Measurements from ENCODE around the gene OMG. TPM values are rescaled to one million over a fixed set of nuclear protein-coding genes. Genes with fewer than 3 reads are reported as not detected.
"Not testable (repeated sequence)": the region's sequence is repeated elsewhere in the genome, so short reads cannot be mapped to it uniquely, and the experiment has no call there.

The OMG gene
- total RNA-seq, 1 donor from 2014 or later = 0.62 TPM

DNA sequence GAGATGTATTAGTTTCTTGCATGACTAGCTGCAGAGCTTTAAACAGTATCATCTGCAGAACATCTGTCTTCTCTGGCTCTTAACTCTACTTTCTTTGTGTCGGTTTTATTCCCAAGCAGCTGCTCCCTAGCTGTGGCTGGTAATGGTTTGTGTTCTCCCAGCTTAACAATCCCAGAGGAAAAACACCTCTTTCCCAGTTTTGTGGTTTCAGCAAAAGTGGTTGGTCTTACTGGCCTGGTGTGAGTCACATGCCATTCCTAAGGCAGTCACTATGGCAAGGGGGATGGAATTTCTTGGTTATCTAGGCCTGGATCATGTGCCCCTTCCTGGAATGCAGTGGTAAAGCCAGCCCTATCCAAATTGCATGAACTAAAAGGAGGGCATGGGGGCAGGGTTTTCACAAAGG is 27.5 kb downstream of the OMG start:
- no peak for DNase-seq (ENCODE audit: low spot score)
- intact Hi-C loops (cut with DNase I) = no loop called here

DNA sequence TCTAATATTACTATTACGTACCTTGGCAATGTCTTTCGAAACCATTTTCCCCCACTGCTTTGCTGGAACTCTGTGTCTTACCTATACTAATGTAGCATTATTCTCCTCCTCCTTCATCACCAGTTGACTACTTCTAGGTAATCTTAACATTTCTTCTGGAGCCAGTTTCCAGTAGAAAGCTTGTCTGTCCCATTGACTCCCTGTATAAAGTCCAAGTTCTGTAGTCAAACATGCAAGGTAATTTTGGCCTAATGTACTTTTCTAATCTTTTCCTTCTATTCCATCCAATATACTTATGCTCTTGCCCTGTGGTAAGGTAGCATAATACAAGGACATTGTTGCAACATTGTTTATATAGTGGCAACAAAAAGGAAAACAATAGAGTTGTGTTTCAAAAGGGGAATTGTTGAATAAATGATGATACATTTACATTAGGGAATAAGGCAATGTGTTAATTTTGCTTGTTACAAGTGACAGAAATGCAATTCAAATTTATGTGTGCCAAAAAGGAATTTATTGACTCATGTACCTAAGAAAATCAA is 27.9 kb downstream of the OMG start:
- intact Hi-C loops (cut with DNase I) = no loop called here
- DNase-seq (ENCODE audit: low spot score) = no peak

DNA sequence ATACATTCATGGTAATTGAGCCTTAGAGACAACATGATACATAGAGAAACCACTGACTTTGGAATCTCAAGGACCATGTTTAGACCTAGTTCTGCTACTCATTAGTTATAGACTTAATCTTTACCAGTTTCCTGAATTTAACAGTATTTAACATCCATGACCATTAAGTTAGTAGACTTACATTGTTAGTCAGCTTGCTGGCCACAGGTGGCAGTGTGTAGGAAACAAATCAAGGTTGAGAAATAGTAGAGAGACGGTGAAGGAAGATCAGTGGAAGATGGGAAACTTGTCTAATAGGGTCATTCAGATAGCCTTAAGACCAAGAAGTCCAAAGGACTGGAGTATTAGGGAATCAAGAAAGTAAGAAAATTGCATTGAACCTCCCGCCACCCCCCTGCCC is 31.0 kb downstream of the OMG start:
- DNase-seq (ENCODE audit: low spot score) = no peak
- intact Hi-C loops (cut with DNase I) = no loop called here

DNA sequence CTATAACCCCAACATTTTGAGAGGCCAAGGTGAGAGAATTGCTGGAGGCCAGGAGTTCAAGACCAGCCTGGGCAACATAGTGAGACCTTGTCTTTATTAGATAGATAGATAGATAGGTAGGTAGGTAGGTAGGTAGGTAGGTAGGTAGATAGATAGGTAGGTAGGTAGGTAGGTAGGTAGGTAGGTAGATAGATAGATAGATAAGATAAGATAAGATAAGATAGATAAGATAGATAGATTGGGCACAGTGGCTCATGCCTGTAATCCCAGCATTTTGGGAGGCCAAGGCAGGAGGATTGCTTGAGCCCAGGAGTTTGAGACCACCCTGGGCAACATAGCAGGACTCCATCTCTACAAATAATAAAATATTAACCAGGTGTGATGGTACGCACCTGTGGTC is 34.1 kb downstream of the OMG start:
- intact Hi-C loops (cut with DNase I); DNase-seq (ENCODE audit: low spot score): not testable (repeated sequence)

DNA sequence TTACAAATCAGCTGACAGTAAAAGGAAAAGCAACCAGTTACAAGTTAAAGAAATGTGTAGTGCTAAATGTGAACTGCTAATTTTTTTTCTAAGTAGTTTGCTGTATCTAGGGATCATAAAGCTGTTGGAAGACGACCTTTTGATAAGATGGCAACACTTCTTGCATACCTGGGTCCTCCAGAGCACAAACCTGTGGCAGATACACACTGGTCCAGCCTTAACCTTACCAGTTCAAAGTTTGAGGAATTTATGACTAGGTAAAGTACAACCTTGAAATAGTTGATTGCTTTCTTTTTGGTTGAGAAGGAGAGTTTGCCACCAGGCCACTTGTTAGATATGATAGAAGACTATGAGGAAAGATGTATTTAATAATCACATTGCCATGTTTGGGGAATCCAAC is 35.4 kb downstream of the OMG start:
- intact Hi-C loops (cut with DNase I) = no loop called here
- DNase-seq (ENCODE audit: low spot score) = no peak

DNA sequence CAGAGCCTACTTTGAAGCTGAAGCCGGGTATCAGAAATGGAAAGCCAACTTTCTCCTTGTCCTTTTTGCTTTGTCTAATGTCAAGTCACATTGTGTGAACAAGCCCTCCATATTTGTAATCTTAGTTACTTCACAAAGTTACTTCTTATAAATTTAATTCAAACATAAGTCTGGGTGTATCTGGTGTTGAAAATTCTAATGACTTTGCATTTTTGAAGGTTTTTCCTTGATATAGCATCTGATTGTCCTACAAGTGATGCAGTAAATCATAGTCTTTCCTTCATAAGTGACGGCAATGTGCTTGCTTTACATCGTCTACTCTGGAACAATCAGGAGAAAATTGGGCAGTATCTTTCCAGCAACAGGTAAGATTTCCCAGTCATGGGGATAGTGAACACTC is 36.9 kb downstream of the OMG start:
- intact Hi-C loops (cut with DNase I) = no loop called here
- no peak for DNase-seq (ENCODE audit: low spot score)

DNA sequence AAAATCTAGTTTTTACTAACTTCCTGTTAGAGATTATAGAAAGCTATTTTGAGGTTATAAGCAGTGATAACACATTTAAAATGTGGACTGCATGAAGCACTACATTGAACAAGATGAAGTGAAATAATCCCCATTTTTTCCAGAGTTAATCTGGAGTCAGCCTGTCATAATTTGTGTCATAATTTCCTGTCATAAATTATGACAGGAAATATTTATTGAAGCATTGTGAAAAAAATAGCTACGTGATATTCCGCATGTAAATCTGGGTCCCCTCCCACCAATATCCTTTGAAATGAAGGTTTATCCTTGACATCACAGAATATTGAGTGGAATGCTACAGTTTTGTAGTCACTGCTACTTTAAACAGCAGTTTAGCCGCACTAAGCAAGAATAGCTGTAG is 40.1 kb downstream of the OMG start:
- DNase-seq (ENCODE audit: low spot score) = no peak
- intact Hi-C loops (cut with DNase I) = no loop called here

DNA sequence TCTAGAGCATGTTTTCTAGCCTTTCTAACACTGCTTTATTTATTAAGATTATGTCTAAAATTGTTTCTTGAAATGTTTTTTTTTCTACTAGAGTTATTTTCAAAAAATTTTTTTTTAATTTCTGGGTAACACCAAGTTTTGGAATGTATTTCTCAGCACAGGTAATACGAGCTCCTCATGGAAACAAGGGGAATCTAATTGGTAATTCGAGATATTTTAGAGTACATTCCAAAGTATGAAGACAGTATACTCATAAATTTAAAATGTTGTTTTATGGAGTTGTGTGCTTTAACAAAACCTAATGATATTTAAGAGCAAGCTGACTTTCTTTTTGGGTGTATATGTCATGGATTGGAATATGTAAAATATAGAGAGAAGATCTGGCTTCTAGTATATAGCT is 42.4 kb downstream of the OMG start:
- DNase-seq (ENCODE audit: low spot score) = no peak
- intact Hi-C loops (cut with DNase I) = no loop called here

DNA sequence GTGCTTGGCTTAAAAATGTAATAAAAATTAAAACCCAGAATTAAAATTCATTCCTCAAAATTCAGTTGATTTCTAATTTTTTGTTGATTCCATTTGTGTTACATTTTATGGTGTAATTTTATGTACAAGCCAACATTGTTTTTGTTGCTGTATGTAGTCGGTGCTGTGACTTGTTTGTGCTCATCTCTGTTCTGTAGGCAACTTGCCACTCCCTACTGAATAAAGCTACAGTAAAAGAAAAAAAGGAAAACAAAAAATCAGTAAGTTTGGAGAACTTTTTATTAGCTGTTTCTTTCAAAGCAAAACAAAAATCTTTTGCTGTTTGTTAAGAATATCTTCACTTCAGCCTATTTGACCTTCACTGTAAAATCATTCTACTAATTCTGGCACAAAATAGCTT is 44.3 kb downstream of the OMG start:
- DNase-seq (ENCODE audit: low spot score) = no peak
- intact Hi-C loops (cut with DNase I) = no loop called here

DNA sequence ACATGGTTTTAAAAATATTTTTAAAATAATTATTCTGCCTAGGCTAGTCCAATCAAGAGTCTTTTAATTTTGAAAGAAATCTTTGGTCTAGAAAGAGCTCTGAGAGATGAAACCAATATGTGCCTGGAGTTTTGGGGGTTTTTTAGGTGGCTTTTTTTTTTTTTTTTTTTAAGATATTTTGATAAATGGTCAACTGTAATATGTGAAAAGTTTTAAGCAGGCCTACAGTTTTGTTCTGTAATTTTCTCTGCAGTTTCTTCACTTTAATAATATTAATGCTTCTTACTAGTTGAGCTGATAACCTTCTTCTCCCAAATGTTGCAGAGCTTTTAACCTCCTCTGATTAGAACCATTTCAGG is 45.1 kb downstream of the OMG start:
- intact Hi-C loops (cut with DNase I) = no loop called here

DNA sequence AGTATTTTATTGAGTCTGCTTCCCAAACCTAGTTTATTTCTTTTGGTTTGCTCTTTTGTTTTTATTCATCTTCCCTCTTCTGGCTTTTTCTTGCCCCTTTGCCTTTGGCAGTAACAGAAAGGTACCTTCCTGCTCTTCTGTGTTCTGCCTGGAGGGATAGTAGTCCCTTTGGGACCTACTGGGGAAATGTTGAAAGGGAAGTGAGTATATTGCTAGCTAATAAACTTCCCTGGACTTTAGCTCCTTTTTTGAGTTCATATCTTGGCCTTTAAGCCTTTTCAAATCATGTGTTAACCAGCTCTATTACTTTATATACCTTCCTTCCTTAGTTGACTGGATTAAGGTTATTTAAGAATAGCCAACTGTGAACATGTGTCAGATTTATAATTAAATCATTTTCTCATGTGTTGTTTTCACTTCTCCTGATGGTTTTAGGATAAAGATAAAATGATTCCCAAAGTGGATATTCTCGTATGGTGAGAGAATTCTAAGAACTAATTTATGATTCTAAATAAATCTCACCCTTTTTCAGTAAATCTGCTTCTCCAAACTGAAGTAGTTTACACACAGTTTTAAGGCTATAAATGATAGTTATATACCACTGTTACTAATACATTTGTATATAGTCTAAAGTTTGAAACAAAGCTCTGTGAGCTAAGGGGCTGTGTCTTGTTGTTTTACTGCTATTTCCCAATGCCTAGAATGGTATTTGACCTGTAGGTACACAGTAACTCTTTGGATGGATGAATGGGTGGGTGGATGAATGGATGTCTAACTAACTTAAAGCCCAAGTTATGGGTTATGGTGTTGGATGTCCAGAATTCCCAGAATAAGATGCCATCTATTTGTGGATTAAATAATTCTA is 45.7 kb downstream of the OMG start:
- intact Hi-C loops (cut with DNase I) = no loop called here
- no peak for DNase-seq (ENCODE audit: low spot score)

More for the DNA sequence above, 45.1 kb downstream of the OMG start:
- no peak for DNase-seq (ENCODE audit: low spot score)

DNA sequence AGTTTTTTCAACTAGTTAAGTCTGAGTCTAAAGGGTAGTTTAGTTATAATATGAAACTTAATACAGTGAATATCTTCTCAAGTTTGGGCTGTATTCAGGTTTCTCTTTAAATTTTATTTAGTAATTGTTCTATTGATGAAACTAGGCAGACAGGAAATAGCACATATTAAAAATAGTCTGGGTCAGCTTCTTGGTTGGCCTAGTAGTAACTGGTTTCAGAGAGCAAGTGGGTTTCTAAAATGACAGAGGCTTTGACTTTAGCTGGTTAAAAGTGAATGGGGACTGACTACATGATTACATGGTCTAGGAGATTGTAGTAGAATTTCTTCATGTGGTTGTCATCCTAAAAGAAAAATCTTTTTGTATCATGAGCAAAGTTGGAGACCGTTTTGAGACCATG is 46.8 kb downstream of the OMG start:
- intact Hi-C loops (cut with DNase I) = no loop called here
- DNase-seq (ENCODE audit: low spot score) = no peak

DNA sequence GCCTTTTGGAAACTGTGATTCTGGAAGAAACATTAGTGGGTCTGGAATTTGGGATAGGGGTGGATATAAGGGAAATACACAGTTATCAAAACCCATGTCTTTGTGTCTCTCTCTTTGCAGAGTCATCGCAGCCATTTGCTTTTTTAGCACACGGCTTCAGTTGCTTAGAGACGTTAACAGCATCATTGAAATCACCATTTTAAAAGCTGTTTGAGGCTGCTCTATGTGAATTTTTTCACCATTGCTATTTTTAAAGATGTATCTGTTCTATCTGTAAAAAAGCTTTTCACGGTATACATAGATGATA is 47.3 kb downstream of the OMG start:
- DNase-seq (ENCODE audit: low spot score) = no peak
- intact Hi-C loops (cut with DNase I) = no loop called here

DNA sequence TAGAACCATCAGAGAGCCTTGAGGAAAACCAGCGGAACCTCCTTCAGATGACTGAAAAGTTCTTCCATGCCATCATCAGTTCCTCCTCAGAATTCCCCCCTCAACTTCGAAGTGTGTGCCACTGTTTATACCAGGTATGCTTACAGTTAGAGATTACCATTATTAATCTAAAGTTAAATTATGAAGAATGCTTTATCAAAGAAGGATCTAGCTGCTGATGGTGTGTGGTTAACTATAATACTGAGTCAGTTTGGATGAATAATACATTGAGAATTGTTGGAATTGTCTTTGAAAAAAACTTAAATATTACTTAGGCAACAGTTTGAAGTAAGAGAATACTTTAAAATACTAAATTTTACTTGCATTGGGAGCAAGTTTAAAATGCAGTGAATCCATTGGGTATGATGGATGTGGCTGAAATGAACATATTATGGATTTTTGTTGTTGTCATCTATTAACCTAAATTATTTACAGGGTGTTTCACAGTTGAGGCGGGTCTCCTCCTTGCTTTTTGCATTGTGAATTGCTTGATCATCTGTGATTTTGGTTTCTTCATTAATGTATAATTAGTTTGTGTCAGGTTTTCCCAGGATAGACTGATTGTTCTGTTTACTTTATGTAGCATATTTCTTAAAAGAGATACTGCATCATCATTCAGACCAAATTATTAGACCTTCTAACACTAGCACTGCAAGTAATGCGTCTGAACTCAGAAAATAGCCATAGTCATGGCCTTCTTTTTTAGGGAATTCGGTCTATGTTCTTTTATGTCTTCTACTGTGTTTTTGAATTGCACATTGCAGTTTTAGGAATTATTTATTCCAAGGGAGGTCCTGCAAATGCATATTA is 47.8 kb downstream of the OMG start:
- intact Hi-C loops (cut with DNase I) = no loop called here
- no peak for DNase-seq (ENCODE audit: low spot score)

Other genes with a start within 250 kb of the OMG start
- 53.6 TPM for gene NF1, start 202.3 kb downstream of the OMG start, total RNA-seq
- 2.0 TPM for gene EVI2B, start 16.8 kb upstream of the OMG start, total RNA-seq
- gene EVI2A, start 24.4 kb upstream of the OMG start, total RNA-seq = 2.2 TPM
- 4.9 TPM for gene RAB11FIP4, start 94.4 kb upstream of the OMG start, total RNA-seq

Measured in cardiac septum (tissue), 1 donor.